Neural crest cell (in vitro differentiated cells): Measurements from ENCODE around the gene ASB3. TPM values are rescaled to one million over a fixed set of nuclear protein-coding genes. Genes with fewer than 3 reads are reported as not detected.

ENCODE experiments used
- DNase-seq: peaks from one replicate; pipeline ENCODE4 v3.0.0; 2021; ENCODE audit warnings: low read depth, mixed read lengths, low spot score
- H3K27ac Mint-ChIP-seq: one replicate; pipeline ENCODE4 v1.8.0; 2021; ENCODE audit warnings: mild to moderate bottlenecking, mixed read lengths; ENCODE audit not compliant: unreplicated experiment
- H3K27me3 Mint-ChIP-seq: 2 replicates; pipeline ENCODE4 v1.8.0; 2021; ENCODE audit warnings: low read depth, mild to moderate bottlenecking, mixed read lengths
- H3K36me3 Mint-ChIP-seq: 2 replicates; pipeline ENCODE4 v1.8.0; 2021; ENCODE audit warnings: low read depth, mild to moderate bottlenecking, mixed read lengths
- H3K4me1 Mint-ChIP-seq: 2 replicates; pipeline ENCODE4 v1.8.0; 2021; ENCODE audit warnings: mixed read lengths
- H3K4me3 Mint-ChIP-seq: one replicate; pipeline ENCODE4 v1.8.0; 2021; ENCODE audit warnings: mild to moderate bottlenecking, mixed read lengths
- H3K9me3 Mint-ChIP-seq: 2 replicates; pipeline ENCODE4 v1.8.0; 2021; ENCODE audit warnings: mixed read lengths
- total RNA-seq: library from RNA; stranded (reverse); gene quantifications from 2 replicates; pipeline ENCODE4 v1.2.1, GENCODE V29; 2021
- TF ChIP-seq, protein P1 (sequence below): fragments of 200-600 bp; sonication (generic); conservative IDR thresholded peaks from 2 replicates; pipeline ENCODE4 v1.5.0; 2021; ENCODE audit warnings: antibody characterized with exemption, mild to moderate bottlenecking

The ASB3 gene
- total RNA-seq, 1 donor from 2014 or later: 36.8 TPM

GRCh38 chr2:53786352-53786704 is 425 bp downstream of the ASB3 start:
- H3K4me3 Mint-ChIP-seq: peak overlapping the region; percentile 96
- no peaks in the 10 kb centered on the region for H3K9me3 Mint-ChIP-seq

GRCh38 chr2:53785366-53785765 is 1.4 kb downstream of the ASB3 start:
- TF ChIP-seq, protein P1, sequence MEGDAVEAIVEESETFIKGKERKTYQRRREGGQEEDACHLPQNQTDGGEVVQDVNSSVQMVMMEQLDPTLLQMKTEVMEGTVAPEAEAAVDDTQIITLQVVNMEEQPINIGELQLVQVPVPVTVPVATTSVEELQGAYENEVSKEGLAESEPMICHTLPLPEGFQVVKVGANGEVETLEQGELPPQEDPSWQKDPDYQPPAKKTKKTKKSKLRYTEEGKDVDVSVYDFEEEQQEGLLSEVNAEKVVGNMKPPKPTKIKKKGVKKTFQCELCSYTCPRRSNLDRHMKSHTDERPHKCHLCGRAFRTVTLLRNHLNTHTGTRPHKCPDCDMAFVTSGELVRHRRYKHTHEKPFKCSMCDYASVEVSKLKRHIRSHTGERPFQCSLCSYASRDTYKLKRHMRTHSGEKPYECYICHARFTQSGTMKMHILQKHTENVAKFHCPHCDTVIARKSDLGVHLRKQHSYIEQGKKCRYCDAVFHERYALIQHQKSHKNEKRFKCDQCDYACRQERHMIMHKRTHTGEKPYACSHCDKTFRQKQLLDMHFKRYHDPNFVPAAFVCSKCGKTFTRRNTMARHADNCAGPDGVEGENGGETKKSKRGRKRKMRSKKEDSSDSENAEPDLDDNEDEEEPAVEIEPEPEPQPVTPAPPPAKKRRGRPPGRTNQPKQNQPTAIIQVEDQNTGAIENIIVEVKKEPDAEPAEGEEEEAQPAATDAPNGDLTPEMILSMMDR: no peak
- DNase-seq: no peak
- no peaks in the 10 kb centered on the region for H3K36me3 Mint-ChIP-seq
- peak overlapping the region; percentile 96 for H3K4me3 Mint-ChIP-seq
- no peaks in the 10 kb centered on the region for H3K9me3 Mint-ChIP-seq
- H3K4me1 Mint-ChIP-seq: peaks cover 42% of the 10 kb centered on the region
- H3K27ac Mint-ChIP-seq: no peak overlapping the region
- no peaks in the 10 kb centered on the region for H3K27me3 Mint-ChIP-seq

More at GRCh38 chr2:53786352-53786704, 425 bp downstream of the ASB3 start:
- no peaks in the 10 kb centered on the region for H3K36me3 Mint-ChIP-seq
- DNase-seq: no peak
- peak overlapping the region; percentile 100 for H3K27ac Mint-ChIP-seq
- H3K27me3 Mint-ChIP-seq: no peaks in the 10 kb centered on the region
- TF ChIP-seq, protein P1: no peak
- H3K4me1 Mint-ChIP-seq: peaks cover 42% of the 10 kb centered on the region

GRCh38 chr2:53784436-53784835 is 2.3 kb downstream of the ASB3 start:
- TF ChIP-seq, protein P1: no peak
- Mint-ChIP-seq H3K27ac (no peak overlapping the region), H3K27me3 (no peaks in the 10 kb centered on the region), H3K4me3 (peak overlapping the region; percentile 96), H3K36me3 (peaks cover 5% of the 10 kb centered on the region), H3K4me1 (peaks cover 42% of the 10 kb centered on the region), H3K9me3 (no peaks in the 10 kb centered on the region)
- no peak for DNase-seq

DNA sequence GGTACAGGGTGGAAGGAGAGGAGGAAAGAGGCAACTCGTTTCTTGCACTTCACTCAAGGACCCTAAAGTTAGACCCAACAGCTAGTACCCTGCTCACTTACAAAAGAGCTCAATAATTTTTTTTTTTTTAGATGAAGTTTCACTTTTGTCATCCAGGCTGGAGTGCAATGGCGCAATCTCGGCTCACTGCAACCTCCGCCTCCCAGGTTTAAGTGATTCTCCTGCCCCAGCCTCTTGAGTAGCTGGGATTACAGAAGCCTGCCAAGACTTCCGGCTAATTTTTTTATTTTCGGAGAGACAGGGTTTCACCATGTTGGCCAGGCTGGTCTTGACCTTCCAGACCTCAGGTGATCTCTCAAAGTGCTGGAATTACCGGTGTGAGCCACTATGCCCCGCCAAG is 4.1 kb downstream of the ASB3 start:
- DNase-seq: no peak
- no peak overlapping the region for H3K4me3 Mint-ChIP-seq
- peaks cover 8% of the 10 kb centered on the region for H3K36me3 Mint-ChIP-seq
- no peak overlapping the region for H3K27ac Mint-ChIP-seq
- TF ChIP-seq, protein P1: no peak
- H3K27me3 Mint-ChIP-seq: no peaks in the 10 kb centered on the region
- peaks cover 32% of the 10 kb centered on the region for H3K4me1 Mint-ChIP-seq
- no peaks in the 10 kb centered on the region for H3K9me3 Mint-ChIP-seq

DNA sequence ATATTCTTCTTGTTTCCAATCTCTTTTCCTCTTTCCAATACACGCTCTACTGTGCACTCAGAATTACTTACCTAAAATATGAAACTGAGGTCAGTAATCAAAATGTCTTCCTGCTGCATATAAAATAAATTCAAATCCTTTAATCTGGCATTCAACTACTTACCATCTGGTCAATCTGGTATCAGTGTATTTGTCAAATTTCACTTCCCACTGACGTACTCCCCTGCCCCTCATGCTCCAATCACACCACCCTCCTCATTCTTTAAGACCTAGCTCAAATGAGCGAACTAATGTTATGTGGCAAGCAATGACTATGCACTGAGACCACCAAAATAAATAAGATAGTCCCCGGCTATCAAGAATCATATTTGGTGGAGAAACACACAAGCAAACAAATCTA is 6.7 kb downstream of the ASB3 start:
- peaks cover 8% of the 10 kb centered on the region for H3K36me3 Mint-ChIP-seq
- H3K4me3 Mint-ChIP-seq: no peak overlapping the region
- H3K9me3 Mint-ChIP-seq: no peaks in the 10 kb centered on the region
- peak overlapping the region; percentile 16 for H3K27ac Mint-ChIP-seq
- TF ChIP-seq, protein P1: no peak
- H3K27me3 Mint-ChIP-seq: no peaks in the 10 kb centered on the region
- DNase-seq: no peak
- H3K4me1 Mint-ChIP-seq: peaks cover 16% of the 10 kb centered on the region
